ENCODE data around the gene ARMC6.

Gene ARMC6

GRCh38 chr19:19055701-19056100, 22.3 kb downstream of the ARMC6 start:
- no peak for DNase-seq

GRCh38 chr19:19056636-19057275, 23.4 kb downstream of the ARMC6 start:
- no peak for DNase-seq

DNA sequence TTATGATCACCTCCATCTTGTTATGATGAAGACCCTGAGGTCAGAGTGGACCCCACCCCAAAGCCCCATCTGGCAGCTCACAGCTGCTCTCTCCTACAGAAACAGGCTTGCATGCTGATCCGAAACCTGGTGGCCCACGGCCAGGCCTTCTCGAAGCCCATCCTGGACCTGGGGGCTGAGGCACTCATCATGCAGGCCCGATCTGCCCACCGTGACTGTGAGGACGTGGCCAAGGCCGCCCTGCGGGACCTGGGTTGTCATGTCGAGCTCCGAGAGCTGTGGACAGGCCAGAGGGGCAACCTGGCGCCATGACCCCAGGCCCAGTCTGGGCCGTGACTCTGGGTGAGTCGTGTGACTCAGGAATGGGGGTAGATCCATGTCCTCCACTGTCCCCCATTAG, 23.9 kb downstream of the ARMC6 start:
- DNase-seq = no peak

GRCh38 chr19:19057720-19058119, 24.3 kb downstream of the ARMC6 start:
- DNase-seq = no peak

DNA sequence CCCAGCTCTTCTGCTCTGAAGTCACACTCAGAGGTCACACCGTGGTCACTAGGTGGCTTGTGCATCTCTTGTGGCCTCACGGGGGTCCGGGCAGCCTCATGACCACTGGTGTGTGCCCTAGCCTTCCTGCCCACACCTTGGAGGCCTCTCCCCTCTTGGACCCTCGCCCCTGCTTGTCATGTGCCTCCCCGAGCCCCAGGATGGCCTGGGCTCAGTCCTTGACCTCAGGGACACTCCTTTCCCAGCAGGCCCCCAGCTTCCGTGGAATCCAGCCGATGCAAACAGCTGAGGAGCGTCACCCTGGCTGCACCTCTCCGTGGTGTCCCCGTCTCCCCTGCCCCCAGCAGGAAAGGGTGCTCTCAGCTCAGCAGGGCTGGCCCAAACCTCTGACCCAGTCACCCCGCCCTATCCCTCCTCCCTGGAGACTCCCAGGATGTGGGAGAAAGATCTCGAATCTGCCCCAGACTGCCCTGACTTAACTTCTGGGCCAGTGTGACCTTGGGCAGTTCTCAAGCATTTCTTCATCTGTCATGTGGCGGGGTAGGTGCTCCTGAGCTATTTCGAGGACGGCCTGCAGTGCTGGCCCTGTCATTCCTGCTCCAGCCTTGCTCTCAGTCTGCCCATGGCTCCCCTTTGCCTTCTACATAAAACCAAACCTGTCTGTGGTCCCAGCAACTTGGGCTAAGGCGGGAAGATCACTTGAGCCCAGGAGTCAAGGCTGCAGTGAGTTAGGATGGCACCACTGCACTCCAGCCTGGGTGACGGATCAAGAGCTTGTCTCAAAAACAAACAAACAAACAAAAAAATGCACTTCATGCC, 25.8 kb downstream of the ARMC6 start:
- DNase-seq = no peak

GRCh38 chr19:19059837-19060611, 26.6 kb downstream of the ARMC6 start:
- DNase-seq = no peak

GRCh38 chr19:19061506-19061905, 28.1 kb downstream of the ARMC6 start:
- DNase-seq = no peak

DNA sequence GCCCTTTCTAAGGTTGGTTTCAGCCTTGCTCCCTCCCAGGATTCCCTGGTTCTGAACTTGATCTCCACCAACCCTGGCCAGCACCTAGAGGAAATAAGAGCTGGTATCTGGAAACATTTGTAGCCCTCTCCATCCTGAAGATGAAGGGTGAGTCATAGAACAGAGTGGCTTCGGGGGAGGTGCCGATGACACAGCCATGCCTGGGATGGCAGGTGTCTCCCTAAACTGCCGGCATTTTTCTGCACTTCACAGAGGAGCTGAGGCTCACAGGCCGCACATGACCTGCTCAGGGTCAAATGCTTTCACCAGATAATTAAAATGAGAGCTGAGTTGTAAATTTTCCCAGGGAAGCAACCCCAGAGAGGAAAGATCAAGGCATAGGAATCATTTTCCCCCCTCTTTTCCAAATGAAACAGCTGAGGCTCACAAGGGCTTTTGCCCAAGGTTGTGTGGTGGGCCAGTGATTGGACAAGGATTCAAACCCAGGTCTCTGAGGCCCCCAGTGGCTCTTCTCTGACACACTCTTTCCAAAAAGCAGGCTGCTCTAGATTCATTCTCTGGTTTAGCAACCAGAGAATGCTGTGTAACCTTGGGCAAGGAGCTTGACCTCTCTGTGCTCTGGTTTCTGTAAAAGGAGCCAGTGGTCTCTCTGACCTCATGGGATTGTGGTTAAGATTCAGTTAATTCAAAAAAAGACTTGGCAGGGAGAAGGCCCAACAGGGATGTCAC, 29.2 kb downstream of the ARMC6 start:
- no peak for DNase-seq

GRCh38 chr19:19063183-19064097, 30.0 kb downstream of the ARMC6 start, which contains the start of gene SLC25A42:
Gene SLC25A42 (plus strand): TSS chr19:19063994. CDS start chr19:19096125, 32,131 bp downstream.
- DNase-seq = peak; percentile 100

GRCh38 chr19:19064098-19064722, 30.8 kb downstream of the ARMC6 start:
- no peak for DNase-seq

DNA sequence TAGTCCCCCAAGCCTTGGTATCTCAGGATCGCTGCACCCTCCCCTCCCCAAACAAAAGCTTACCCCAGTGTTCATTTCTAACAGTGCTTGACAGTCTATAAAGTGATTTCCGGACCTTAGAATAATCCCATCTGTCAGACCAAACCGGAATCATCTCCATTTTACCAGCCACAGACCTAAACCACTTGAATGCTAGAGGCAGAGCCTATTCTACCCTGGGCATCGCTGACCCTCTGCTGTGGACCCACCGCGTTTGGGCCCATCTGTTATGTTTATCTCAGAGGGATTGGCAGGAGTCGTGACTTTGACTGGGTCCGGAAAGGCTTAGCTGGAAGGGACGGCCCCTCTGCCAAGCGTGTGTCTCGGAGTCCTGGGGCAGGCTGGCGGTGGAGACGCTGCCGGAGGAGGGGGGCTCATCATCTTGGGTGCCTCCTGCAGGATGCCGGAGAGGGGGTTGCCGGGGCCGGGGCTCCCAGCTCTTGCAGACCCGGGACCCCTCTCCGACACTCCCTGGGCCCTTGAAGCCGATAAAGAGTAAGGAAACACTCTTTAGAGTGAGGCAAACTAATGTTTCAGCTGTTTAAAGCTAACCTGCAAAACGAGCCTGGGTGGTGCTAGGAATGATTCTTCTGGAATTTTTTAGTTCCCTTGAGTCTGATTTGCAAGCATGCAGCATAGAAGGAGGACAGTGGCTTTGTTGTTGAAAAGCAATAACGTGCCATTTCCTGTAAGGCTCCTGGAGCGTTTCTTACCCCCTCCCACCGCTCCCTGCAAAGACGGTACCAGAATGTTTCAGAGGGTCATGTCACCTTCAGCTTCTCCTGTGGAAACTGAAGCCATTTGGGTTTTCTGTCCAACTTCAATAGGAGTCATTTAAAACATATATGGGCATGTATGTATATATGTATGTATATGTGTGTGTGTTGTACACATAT, 31.7 kb downstream of the ARMC6 start:
- peak; percentile 31 for DNase-seq

DNA sequence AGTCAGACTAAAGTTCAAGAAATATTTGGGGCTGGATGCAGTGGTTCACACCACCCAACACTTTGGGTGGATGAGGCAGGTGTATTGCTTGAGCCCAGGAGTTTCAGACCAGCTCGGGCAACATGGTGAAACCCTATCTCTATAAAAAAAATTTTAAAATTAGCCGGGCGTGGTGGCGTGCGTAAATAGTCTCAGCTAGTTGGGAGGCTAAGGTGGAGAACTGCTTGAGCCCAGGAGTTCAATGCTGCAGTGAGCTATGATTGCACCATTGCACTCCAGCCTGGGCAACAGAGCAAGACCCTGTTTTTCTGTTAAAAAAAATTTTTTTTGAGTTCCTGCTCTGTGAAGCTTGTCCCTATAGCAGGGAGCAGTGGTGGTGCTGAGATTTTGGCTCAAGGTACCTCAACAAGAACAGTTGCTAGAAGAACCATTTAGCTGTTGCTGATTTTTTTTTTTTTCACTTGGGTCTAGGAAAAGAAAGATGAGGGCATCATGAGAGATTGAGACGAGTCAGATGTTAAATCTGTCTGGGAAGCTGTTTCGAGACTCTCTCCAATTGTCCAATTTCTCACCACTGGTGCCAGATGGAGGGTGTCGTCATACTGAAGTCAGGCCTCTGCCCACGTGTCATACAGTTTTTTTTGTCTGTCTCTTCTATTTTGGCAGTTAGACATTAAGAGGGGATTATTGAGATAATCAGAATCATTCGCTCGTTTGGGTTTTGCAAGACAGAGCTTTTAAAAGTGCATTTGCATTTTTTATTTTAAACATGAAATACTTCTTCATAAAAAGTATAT, 34.1 kb downstream of the ARMC6 start:
- DNase-seq = no peak

DNA sequence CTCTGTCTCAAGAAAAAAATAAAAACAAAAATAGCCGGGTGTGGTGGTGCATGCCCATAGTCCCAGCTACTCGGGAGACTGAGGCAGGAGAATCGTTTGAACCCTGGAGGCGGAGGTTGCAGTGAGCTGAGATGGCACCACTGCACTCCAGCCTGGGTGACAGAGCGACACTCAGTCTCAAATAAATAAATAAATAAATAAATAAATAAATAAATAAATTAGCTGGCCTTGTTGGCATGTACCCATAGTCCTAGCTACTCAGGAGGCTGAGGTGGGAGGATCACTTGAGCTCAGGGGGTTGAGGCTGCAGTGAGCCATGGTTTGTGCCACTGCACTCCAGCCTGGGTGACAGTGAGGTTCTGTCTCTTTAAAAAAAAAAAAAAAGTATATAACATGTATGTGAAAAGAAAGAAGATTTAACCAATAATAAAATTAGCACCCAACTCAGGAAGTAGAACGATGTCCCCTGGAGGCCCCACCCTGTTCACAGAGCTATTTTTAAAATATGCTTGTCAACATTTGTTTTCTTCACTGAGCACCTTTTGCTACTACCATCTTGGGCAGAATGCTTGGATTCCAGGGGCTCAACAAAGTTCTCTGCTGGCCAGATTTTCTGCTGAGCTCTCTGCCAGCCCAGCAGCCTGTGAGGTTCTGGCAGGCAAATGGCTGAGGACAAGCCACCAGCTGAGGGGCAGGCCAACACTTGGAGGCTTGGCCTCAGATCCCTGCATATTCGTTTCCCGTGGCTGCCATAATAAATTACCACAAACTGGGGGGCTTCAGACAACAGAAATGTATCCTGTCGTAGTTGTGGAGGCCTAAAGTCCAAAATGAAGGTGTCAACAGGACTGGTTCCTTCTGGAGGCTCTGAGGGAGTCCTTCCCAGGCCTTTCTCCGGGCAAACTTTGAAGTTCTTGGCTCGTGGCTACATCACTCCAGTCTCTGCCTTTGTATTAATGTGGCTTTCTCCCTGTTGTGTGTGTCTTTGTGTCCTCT, 35.6 kb downstream of the ARMC6 start:
- DNase-seq = peak; percentile 40

DNA sequence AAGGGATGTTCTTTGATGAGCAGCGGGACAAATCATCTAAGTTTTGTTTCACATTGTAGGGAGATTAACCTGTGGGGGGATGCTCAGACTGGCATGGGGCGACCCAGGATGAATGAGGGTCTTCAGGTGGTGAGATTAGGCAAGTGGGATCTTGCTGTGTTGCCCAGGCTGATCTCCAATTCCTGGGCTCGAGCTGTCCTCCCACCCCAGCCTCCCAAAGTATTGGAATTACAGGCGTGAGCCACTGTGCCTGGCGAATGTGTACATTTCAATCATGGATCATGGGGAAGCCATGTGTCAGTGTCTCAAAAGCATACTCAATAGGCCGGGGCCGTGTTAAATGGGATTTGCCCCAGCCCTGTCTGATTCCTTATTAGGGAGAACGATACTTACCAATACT, 38.5 kb downstream of the ARMC6 start:
- no peak for DNase-seq

DNA sequence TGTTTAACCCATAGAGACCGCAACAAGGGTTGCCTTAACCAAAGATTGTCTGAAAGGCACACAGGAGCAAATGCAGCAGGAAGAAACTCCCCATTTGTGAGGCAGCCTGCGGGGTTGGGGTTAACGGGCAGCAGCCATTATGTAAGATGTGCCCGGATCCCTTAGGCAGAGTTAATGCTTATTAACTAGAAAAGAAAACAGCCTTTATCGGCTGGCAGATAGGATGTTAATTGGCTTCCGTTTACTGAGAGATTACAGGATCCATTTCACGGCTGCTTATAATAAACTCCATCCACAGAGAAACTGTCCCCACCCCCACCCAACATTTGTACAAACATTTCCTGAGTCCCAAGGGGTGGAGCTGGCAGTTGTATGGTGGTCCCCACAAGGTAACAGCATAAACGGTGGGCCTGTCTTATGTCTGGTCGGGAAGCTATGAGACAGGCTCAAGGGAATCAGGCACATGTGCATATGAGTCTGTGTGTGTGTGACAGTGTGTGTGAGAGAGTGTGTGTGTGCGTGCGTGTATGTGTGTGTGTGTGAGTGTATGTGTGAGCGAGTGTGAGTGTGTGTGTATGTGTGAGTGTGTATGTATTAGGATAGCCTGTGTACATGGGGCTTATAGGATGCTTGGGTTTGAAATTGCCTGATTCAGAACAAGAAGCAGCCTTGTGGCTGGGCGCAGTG, 40.9 kb downstream of the ARMC6 start:
- DNase-seq = no peak

DNA sequence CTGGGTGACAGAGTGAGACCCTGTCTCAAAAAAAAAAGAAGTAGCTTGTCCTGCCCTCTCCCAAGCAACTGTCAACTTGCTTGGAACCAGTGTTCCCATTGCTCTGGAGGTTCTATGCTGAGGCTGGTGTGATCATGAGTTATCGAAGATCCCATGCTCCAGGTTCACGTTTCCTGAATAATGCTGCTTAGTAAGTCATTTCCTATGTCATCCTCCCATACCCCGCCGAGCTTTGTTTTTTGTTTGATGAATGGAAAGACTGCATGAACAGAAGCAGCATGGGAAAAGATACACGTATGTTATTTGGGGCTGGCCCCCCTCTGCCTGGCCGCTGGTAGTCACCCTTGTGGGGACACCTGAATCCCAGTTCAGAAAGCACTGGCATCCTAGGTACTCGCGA, 41.7 kb downstream of the ARMC6 start:
- no peak for DNase-seq

DNA sequence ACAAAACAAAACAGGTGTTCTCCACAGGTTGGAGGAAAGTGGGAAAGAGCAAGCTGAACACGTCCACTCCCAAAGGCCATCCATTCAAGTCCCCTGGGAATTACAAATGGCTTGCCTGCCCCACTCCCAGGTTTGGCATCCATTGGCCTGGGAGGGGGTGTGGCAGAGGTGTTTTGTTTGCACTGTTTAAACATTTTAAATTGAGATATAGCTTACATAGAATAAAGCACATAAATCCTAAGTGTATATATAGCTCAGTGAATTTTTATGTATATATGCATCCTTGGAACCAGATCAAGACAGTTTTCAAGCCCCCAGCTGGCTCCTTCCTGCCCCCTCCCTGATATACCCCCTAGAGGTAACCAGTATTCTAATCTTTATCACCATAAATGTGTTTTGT, 43.1 kb downstream of the ARMC6 start:
- DNase-seq = no peak

Data from CD4-positive, alpha-beta T cell treated with Interleukin-21 for 1 hour (primary cell).